IMR-90 (cell line): ENCODE results near the gene P2RX5. TPM values are rescaled to one million over a fixed set of nuclear protein-coding genes. Genes with fewer than 3 reads are reported as not detected.

Experiments used
- ATAC-seq: fragments of 200-7000 bp; cut with Tn5 transposase; 2 replicates; pipeline ENCODE4 v1.9.1; 2020; ENCODE audit warnings: low read depth, mild to moderate bottlenecking, moderate library complexity
- BruUV-seq: library from RNA; stranded (reverse); fragments of 400-500 nt; replicated peaks from 2 replicates; lab custom pipeline; 2021; lab: Mats Ljungman, UMichigan
- CTCF ChIA-PET: fragments of 300-600 bp; formaldehyde crosslinking; extraction: SDS; loops from one replicate; lab custom pipeline; 2021; ENCODE audit warnings: antibody characterized with exemption; lab: Yijun Ruan, JAX
- POLR2A ChIA-PET: fragments of 300-600 bp; sonication (Branson Sonifier 250); formaldehyde crosslinking; loops from one replicate; lab custom pipeline; 2022; ENCODE audit warnings: antibody characterized with exemption; ENCODE audit not compliant: unreplicated experiment; lab: Charles Lee
- DNase-seq: peaks from one replicate; pipeline ENCODE4 v3.0.0; 2013
- H2AFZ ChIP-seq: replicated peaks from 2 replicates; pipeline ENCODE3; 2013; ENCODE audit warnings: low read length, mild to moderate bottlenecking; ENCODE audit not compliant: poor library complexity
- H2AK5ac ChIP-seq: 2 replicates; pipeline ENCODE4 v1.6.1; 2013; ENCODE audit warnings: low read depth, low read length, inconsistent platforms
- H2AK9ac ChIP-seq: replicated peaks from 2 replicates; pipeline ENCODE3; 2013; ENCODE audit warnings: mild to moderate bottlenecking, low read depth, low read length, moderate library complexity; ENCODE audit not compliant: poor library complexity
- H2BK120ac ChIP-seq: 2 replicates; pipeline ENCODE4 v1.6.1; 2013; ENCODE audit warnings: low read depth, low read length, inconsistent platforms
- H2BK15ac ChIP-seq: 3 replicates; pipeline ENCODE4 v1.6.1; 2013; ENCODE audit warnings: low read depth, low read length, inconsistent platforms
- H2BK20ac ChIP-seq: 2 replicates; pipeline ENCODE4 v1.6.1; 2013; ENCODE audit warnings: low read depth, mild to moderate bottlenecking, inconsistent platforms, low read length, moderate library complexity
- H2BK5ac ChIP-seq: 2 replicates; pipeline ENCODE4 v1.6.1; 2013; ENCODE audit warnings: mild to moderate bottlenecking, low read depth, low read length, inconsistent platforms; ENCODE audit not compliant: poor library complexity, severe bottlenecking
- H3K14ac ChIP-seq: replicated peaks from 2 replicates; pipeline ENCODE4 v1.6.1; 2013; ENCODE audit warnings: low read depth, low read length, inconsistent platforms
- H3K18ac ChIP-seq: 2 replicates; pipeline ENCODE4 v1.6.1; 2013; ENCODE audit warnings: low read depth, low read length, control low read depth
- H3K23ac ChIP-seq: 2 replicates; pipeline ENCODE4 v1.6.1; 2013; ENCODE audit warnings: low read depth, low read length, inconsistent platforms
- H3K27ac ChIP-seq: 2 replicates; pipeline ENCODE4 v1.5.1; 2013; ENCODE audit warnings: mild to moderate bottlenecking, control low read depth, low read length; ENCODE audit not compliant: insufficient read depth
- H3K27me3 ChIP-seq: 2 replicates; pipeline ENCODE4 v1.6.1; 2013; ENCODE audit warnings: low read length; ENCODE audit not compliant: control insufficient read depth, insufficient read depth
- H3K36me3 ChIP-seq: 2 replicates; pipeline ENCODE4 v1.6.1; 2013; ENCODE audit warnings: low read length, mixed read lengths; ENCODE audit not compliant: control insufficient read depth, insufficient read depth
- H3K4ac ChIP-seq: 2 replicates; pipeline ENCODE4 v1.6.1; 2013; ENCODE audit warnings: low read depth, low read length, inconsistent platforms
- H3K4me1 ChIP-seq: 2 replicates; pipeline ENCODE4 v1.6.1; 2013; ENCODE audit warnings: low read length, mixed read lengths; ENCODE audit not compliant: control insufficient read depth, insufficient read depth
- H3K4me2 ChIP-seq: 2 replicates; pipeline ENCODE4 v1.6.1; 2013; ENCODE audit warnings: low read depth, mild to moderate bottlenecking, control low read depth, low read length, moderate library complexity
- H3K4me3 ChIP-seq: 2 replicates; pipeline ENCODE4 v1.5.1; 2013; ENCODE audit warnings: low read depth, mild to moderate bottlenecking, control low read depth, low read length, moderate library complexity; ENCODE audit not compliant: insufficient read depth
- H3K56ac ChIP-seq: 2 replicates; pipeline ENCODE4 v1.6.1; 2013; ENCODE audit warnings: low read length, inconsistent platforms; ENCODE audit not compliant: insufficient read depth; ENCODE audit errors: extremely low read depth
- H3K79me1 ChIP-seq, 2 experiments: 2 replicates each; pipeline ENCODE4 v1.6.1; 2013; ENCODE audit warnings: low read length in 2 of 2, inconsistent platforms in 1 of 2, low read depth in 1 of 2
- H3K9ac ChIP-seq: 2 replicates; pipeline ENCODE4 v1.6.1; 2013; ENCODE audit warnings: low read depth, low read length, control low read depth
- H3K9me1 ChIP-seq: 2 replicates; pipeline ENCODE4 v1.6.1; 2013; ENCODE audit warnings: low read length, inconsistent platforms; ENCODE audit not compliant: insufficient read depth
- H3K9me3 ChIP-seq: 2 replicates; pipeline ENCODE4 v1.6.1; 2013; ENCODE audit warnings: low read length; ENCODE audit not compliant: control insufficient read depth, insufficient read depth
- H4K20me1 ChIP-seq: 2 replicates; pipeline ENCODE4 v1.6.1; 2013; ENCODE audit warnings: low read length, inconsistent platforms; ENCODE audit not compliant: insufficient read depth
- H4K5ac ChIP-seq: 2 replicates; pipeline ENCODE4 v1.6.1; 2013; ENCODE audit warnings: mild to moderate bottlenecking, low read depth, low read length, control low read depth
- H4K8ac ChIP-seq, 2 experiments: 2 replicates each; pipeline ENCODE4 v1.6.1; 2013; ENCODE audit warnings: low read depth in 2 of 2, low read length in 2 of 2, control low read depth in 1 of 2, inconsistent platforms in 1 of 2
- H4K91ac ChIP-seq: 2 replicates; pipeline ENCODE4 v1.6.1; 2013; ENCODE audit warnings: low read depth, low read length, inconsistent platforms; ENCODE audit not compliant: insufficient read depth
- BHLHE40 ChIP-seq: fragments of 150-350 bp; IDR thresholded peaks from 2 replicates; pipeline ENCODE4 v1.6.1; 2016; ENCODE audit warnings: mild to moderate bottlenecking, low read depth, low read length
- CEBPB ChIP-seq: IDR thresholded peaks from 2 replicates; pipeline ENCODE4 v1.6.1; 2012; ENCODE audit warnings: low read depth, low read length, improper control_type of control experiment
- CHD1 ChIP-seq: IDR thresholded peaks from 2 replicates; pipeline ENCODE4 v1.6.1; 2012; ENCODE audit warnings: low read depth, low read length, improper control_type of control experiment
- CTCF ChIP-seq: conservative IDR thresholded peaks from 2 replicates; pipeline ENCODE4 v1.5.1; 2012; ENCODE audit warnings: mild to moderate bottlenecking, low read depth, low read length, improper control_type of control experiment
- ELK1 ChIP-seq: fragments of 150-350 bp; IDR thresholded peaks from 2 replicates; pipeline ENCODE4 v1.6.1; 2016; ENCODE audit warnings: low read depth, mild to moderate bottlenecking, low read length, moderate library complexity, borderline replicate concordance
- FOS ChIP-seq: fragments of 150-350 bp; IDR thresholded peaks from 2 replicates; pipeline ENCODE4 v1.6.1; 2016; ENCODE audit warnings: low read depth, low read length
- MAFK ChIP-seq: IDR thresholded peaks from 2 replicates; pipeline ENCODE4 v1.6.1; 2012; ENCODE audit warnings: low read depth, low read length, improper control_type of control experiment
- MAZ ChIP-seq: IDR thresholded peaks from 2 replicates; pipeline ENCODE4 v1.6.1; 2012; ENCODE audit warnings: low read depth, mild to moderate bottlenecking, low read length, improper control_type of control experiment, moderate library complexity, borderline replicate concordance
- MXI1 ChIP-seq: IDR thresholded peaks from 2 replicates; pipeline ENCODE4 v1.6.1; 2012; ENCODE audit warnings: low read depth, mild to moderate bottlenecking, low read length, moderate library complexity, borderline replicate concordance
- NFE2L2 ChIP-seq: fragments of 150-350 bp; IDR thresholded peaks from 2 replicates; pipeline ENCODE4 v1.6.1; 2016; ENCODE audit warnings: low read depth, mild to moderate bottlenecking, low read length
- POLR2A ChIP-seq: IDR thresholded peaks from 2 replicates; pipeline ENCODE4 v1.6.1; 2012; ENCODE audit warnings: mild to moderate bottlenecking, low read depth, low read length
- RAD21 ChIP-seq: IDR thresholded peaks from 2 replicates; pipeline ENCODE4 v1.6.1; 2012; ENCODE audit warnings: low read length, improper control_type of control experiment
- RCOR1 ChIP-seq: IDR thresholded peaks from 2 replicates; pipeline ENCODE4 v1.6.1; 2012; ENCODE audit warnings: mild to moderate bottlenecking, low read length, improper control_type of control experiment; ENCODE audit not compliant: insufficient replicate concordance
- RFX5 ChIP-seq: IDR thresholded peaks from 2 replicates; pipeline ENCODE4 v1.8.0; 2012; ENCODE audit warnings: low read depth, mild to moderate bottlenecking, low read length, moderate library complexity
- SMC3 ChIP-seq: fragments of 150-350 bp; IDR thresholded peaks from 2 replicates; pipeline ENCODE4 v1.6.1; 2016; ENCODE audit warnings: low read depth, mild to moderate bottlenecking, antibody characterized with exemption, low read length, moderate library complexity
- USF2 ChIP-seq: fragments of 150-350 bp; IDR thresholded peaks from 2 replicates; pipeline ENCODE4 v1.6.1; 2017; ENCODE audit warnings: mild to moderate bottlenecking, antibody characterized with exemption, low read length, low read depth
- whole genome bisulfite sequencing, 2 experiments: methylation state at CpG; one replicate each; pipeline versions ENCODE4 v1.1.5 to v1.1.7; 2013; ENCODE audit warnings: missing lambda C conversion rate in 2 of 2; ENCODE audit not compliant: insufficient read length in 1 of 2; ENCODE audit errors: extremely low coverage in 2 of 2; 5-methylcytosine and 5-hydroxymethylcytosine counted together
- dilution Hi-C: fragments of 300-500 bp; cut with HindIII; formaldehyde crosslinking; loops from one replicate; pipeline ENCODE4 v1.14.3; 2018; ENCODE audit warnings: low sequenced_read_pairs; ENCODE audit not compliant: unreplicated experiment
- in situ Hi-C: fragments of 300-500 bp; cut with MboI; formaldehyde crosslinking; loops from 3 replicates; pipeline ENCODE4 v1.14.3; 2019; ENCODE audit warnings: low sequenced_read_pairs, inconsistent platforms, mixed read lengths
- intact Hi-C: fragments of 100-400 bp; cut with micrococcal nuclease; formaldehyde crosslinking; loops from 2 replicates; pipeline ENCODE4 v1.10.0; 2022
- polyA plus RNA-seq, 3 experiments: library from polyadenylated mRNA; depleted of rRNA; stranded (reverse); fragments of >200 nt; gene quantifications; 2 replicates each; pipeline ENCODE4 v1.2.3, GENCODE V29; 2012; ENCODE audit warnings: low replicate concordance in 1 of 3
- total RNA-seq: library from RNA; depleted of rRNA; stranded (reverse); fragments of >200 nt; gene quantifications from 2 replicates; pipeline ENCODE4 v1.2.3, GENCODE V29; 2012

Gene P2RX5
- total and polyA plus RNA-seq, 2 of the 4 experiments (the other 2 are of a cell fraction) = 1.8 to 3.7 TPM

- dilution Hi-C loops = no loop called here
Observed at GRCh38 chr17:3688027-3688553, 7.9 kb downstream of the P2RX5 start.

More at GRCh38 chr17:3688027-3688553, 7.9 kb downstream of the P2RX5 start:
- H3K27ac ChIP-seq = no peak overlapping the region
- H3K36me3 ChIP-seq = no peaks in the 10 kb centered on the region
- no TSS peak for BruUV-seq
- CTCF ChIA-PET = no interaction called here
- no peak overlapping the region for H3K4ac ChIP-seq
- no peaks in the 10 kb centered on the region for H3K9me1 ChIP-seq
- H3K4me2 ChIP-seq = no peak overlapping the region
- no peak overlapping the region for H4K91ac ChIP-seq
- H4K8ac ChIP-seq = no peak overlapping the region
- no peak overlapping the region for H3K18ac ChIP-seq
- H3K14ac ChIP-seq = no peak overlapping the region
- no peak overlapping the region for H3K56ac ChIP-seq
- H2AK5ac ChIP-seq = no peak overlapping the region
- whole genome bisulfite sequencing, 2 experiments = 27% methylated on average over 2 of the region's 19 CpGs; no CpG with 5 or more reads in 1 of the 2 experiments
- no peak for TF ChIP-seq MAFK
- TF ChIP-seq CEBPB = no peak
- no peak for TF ChIP-seq ELK1
- TF ChIP-seq CTCF = no peak
- TF ChIP-seq RFX5 = no peak
- TF ChIP-seq RAD21 = no peak
- no peak for TF ChIP-seq CHD1
- no peak for TF ChIP-seq USF2
- no peak for TF ChIP-seq MXI1
- no peak for TF ChIP-seq FOS
- TF ChIP-seq MAZ = no peak
- TF ChIP-seq NFE2L2 = no peak
- TF ChIP-seq SMC3 = no peak
- no peak for TF ChIP-seq RCOR1
- no peak for TF ChIP-seq BHLHE40
- TF ChIP-seq POLR2A = no peak
- in situ Hi-C loops (no loop called here), intact Hi-C loops (no loop called here)
- no peak overlapping the region for H3K9ac ChIP-seq
- DNase-seq (no peak), ATAC-seq (peak; percentile 47)
- peak overlapping the region; percentile 51 for H2AFZ ChIP-seq
- no peak overlapping the region for H2BK5ac ChIP-seq
- no peak overlapping the region for H2BK120ac ChIP-seq
- no peaks in the 10 kb centered on the region for H4K20me1 ChIP-seq
- H3K9me3 ChIP-seq = no peaks in the 10 kb centered on the region
- POLR2A ChIA-PET = no interaction called here
- H4K5ac ChIP-seq = no peak overlapping the region
- no peaks in the 10 kb centered on the region for H3K4me1 ChIP-seq
- H2AK9ac ChIP-seq = no peak overlapping the region
- H2BK20ac ChIP-seq = no peak overlapping the region
- no peak overlapping the region for H3K4me3 ChIP-seq
- no peak overlapping the region for H2BK15ac ChIP-seq
- H3K23ac ChIP-seq = no peak overlapping the region
- no peaks in the 10 kb centered on the region for H3K79me1 ChIP-seq
- H3K27me3 ChIP-seq = peaks cover 9% of the 10 kb centered on the region
